MG63 (cell line): ENCODE results near the gene PALD1. TPM values are rescaled to one million over a fixed set of nuclear protein-coding genes. Genes with fewer than 3 reads are reported as not detected.
"Not testable (repeated sequence)": the region's sequence is repeated elsewhere in the genome, so short reads cannot be mapped to it uniquely, and the experiment has no call there.

Source experiments
- DNase-seq: peaks from one replicate; pipeline ENCODE4 v3.0.0-alpha.2; 2020
- H3K27me3 ChIP-seq: fragments of 250-450 bp; sonication (Bioruptor Pico); 2 replicates; pipeline ENCODE4 v1.5.1; 2020; ENCODE audit warnings: mild to moderate bottlenecking, moderate library complexity
- H3K36me3 ChIP-seq: fragments of 250-450 bp; sonication (Bioruptor Pico); 2 replicates; pipeline ENCODE4 v1.5.1; 2020; ENCODE audit warnings: mild to moderate bottlenecking, moderate library complexity
- H3K4me3 ChIP-seq: fragments of 250-450 bp; sonication (Bioruptor Pico); 2 replicates; pipeline ENCODE4 v1.5.1; 2020; ENCODE audit warnings: mild to moderate bottlenecking, moderate library complexity
- H3K9me3 ChIP-seq: fragments of 250-450 bp; sonication (Bioruptor Pico); 2 replicates; pipeline ENCODE4 v1.5.1; 2020; ENCODE audit warnings: mild to moderate bottlenecking, moderate library complexity
- total RNA-seq: library from RNA; depleted of rRNA; stranded (reverse); fragments of >200 nt; shearing (Covaris generic); gene quantifications from 2 replicates; pipeline ENCODE4 v1.2.3, GENCODE V29; 2014; ENCODE audit warnings: low replicate concordance

The PALD1 gene
- total RNA-seq, 1 experiment from 2014 or later, result 7.8 TPM

DNA sequence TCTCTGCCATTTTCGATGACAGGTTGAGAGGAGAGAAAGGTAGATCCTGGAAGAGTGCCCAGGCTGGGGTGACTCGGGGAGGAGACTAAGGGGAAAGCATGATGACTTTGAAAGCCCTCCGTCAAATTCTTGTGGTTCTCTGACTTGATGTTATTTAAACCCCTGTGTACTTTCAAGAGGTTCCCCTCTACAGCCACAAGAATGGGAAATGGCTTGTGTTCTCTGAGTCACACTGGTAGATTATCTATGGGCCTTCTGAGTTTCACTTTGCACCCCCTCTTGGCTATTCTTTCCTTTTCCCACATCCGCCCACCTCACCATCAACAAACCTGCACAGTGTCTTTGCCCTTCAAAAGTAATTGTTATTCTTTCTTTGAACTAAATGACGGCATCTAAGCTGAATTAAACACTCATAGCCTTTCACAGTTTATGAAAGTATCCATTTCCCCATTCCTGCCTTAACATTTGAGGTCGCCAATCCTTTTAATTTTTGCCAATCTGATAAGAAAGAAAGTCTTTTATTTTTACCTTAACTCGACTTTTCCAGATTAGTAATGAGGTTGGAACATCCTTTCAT, 99.9 kb downstream of the PALD1 start:
- no peak for DNase-seq
- no peaks in the 10 kb centered on the region for H3K27me3 ChIP-seq
- no peaks in the 10 kb centered on the region for H3K9me3 ChIP-seq
- no peak overlapping the region for H3K4me3 ChIP-seq
- no peaks in the 10 kb centered on the region for H3K36me3 ChIP-seq

DNA sequence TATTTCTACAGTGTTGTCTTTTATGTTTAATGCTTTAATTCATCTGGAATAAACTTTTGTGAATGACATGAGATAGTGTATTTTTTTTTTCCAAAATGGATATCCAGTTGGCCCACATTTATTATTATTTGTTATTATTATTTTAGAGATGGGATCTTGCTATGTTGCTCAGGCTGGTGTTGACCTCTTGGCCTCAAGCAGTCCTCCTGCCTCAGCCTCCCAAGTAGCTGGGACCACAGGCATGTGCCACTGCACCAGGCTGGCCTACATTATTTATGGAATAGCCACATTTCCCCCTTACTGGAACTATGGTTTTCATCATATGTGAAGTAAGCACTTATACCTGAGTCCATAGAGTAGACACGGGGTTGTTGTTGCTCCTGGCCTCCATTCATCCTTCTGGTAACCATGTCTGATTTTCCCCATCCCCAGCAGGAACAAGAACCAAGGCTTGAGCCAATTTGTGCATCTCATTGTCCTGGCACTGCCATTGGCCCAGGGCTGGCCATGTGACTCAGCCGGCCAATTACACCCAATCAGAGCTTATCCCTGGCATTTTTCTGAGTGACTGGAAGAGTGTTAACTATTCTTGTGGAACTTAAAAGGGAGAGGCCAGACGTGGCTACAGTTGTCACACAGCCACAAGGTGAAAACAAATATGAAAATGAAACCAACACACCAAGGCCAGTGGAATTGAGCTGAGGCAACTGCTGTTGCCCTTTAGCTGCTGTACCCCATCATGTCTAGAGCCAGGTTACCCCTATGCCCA, 100.9 kb downstream of the PALD1 start:
- no peak for DNase-seq
- H3K9me3 ChIP-seq, result no peaks in the 10 kb centered on the region
- H3K4me3 ChIP-seq, result no peak overlapping the region
- no peaks in the 10 kb centered on the region for H3K27me3 ChIP-seq
- no peaks in the 10 kb centered on the region for H3K36me3 ChIP-seq

DNA sequence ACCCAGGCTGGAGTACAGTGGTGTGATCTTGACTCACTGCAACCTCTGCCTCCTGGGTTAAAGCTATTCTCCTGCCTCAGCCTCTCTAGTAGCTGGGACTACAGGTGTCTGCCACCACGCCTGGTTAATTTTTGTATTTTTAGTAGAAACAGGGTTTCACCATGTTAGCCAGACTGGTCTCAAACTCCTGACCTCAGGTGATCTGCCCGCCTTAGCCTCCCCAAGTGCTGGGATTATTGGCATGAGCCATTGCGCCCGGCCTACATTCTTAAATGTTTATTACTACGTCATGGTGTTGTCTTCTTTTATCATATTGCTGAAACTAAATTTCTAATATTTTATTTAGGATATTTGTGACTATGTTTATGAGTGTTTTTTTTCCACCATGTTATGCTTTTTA, 102.6 kb downstream of the PALD1 start:
- H3K36me3 ChIP-seq, H3K9me3 ChIP-seq, H3K4me3 ChIP-seq, DNase-seq, H3K27me3 ChIP-seq: not testable (repeated sequence)

- Histone ChIP-seq H3K36me3 (no peaks in the 10 kb centered on the region), H3K27me3 (no peaks in the 10 kb centered on the region), H3K4me3 (no peak overlapping the region), H3K9me3 (no peaks in the 10 kb centered on the region)
- DNase-seq, result no peak
Observed at GRCh38 chr10:70582793-70583668, 104.5 kb downstream of the PALD1 start.

GRCh38 chr10:70583669-70584037, 105.1 kb downstream of the PALD1 start:
- no peaks in the 10 kb centered on the region for H3K9me3 ChIP-seq
- H3K4me3 ChIP-seq, result no peak overlapping the region
- H3K27me3 ChIP-seq, result no peaks in the 10 kb centered on the region
- H3K36me3 ChIP-seq, result no peaks in the 10 kb centered on the region
- DNase-seq, result no peak

DNA sequence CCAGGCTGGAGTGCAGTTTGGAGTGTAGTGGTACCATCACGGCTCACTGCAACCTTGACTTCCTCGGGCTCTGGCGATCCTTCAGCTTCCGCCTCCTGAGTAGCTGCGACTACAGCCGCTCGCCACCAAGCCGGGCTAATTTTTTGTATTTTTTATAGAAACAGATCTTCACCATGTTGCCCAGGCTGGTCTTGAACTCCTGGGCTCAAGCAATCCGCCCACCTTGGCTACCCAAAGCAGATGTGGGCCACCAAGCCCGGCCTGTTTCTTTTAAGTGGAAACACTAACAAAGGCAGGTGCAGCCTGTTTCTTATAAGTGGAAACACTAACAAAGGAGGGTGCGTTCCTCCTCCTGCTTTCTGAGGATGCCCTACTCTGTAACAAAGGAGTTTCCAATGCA, 105.8 kb downstream of the PALD1 start:
- no peaks in the 10 kb centered on the region for H3K9me3 ChIP-seq
- H3K27me3 ChIP-seq, result no peaks in the 10 kb centered on the region
- no peaks in the 10 kb centered on the region for H3K36me3 ChIP-seq
- no peak for DNase-seq
- H3K4me3 ChIP-seq, result no peak overlapping the region

DNA sequence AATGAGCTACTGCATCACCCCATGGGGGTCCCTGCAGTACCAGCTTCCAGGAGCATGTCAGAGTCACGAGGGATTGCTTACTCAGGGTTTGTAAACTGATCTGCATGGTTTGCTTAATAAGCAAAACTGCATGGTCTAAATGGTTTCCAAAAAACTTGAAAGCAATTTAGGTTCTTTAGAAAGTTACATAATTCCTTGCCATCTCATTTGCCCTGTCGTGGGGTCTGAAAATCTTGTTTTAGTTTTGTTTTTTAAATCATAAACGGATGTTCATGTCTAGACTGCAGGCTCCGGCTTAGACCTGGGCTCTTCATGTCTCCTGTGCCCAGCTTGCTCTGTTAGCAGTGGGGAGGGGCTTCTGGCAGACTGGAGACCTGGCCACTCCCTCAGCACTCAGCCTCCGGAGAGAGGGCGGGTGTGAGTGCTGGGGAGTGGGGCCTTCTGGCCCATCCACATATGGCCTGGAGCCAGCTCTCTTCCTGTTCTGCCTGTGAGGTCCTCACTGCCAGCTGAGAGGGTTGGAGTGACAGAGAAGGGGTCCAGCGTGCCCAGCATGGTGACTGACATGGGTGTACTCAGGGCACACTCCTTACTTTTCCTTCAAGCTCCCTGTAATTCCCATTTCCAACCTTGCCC, 106.5 kb downstream of the PALD1 start:
- Histone ChIP-seq H3K27me3 (no peaks in the 10 kb centered on the region), H3K9me3 (no peaks in the 10 kb centered on the region)
- no peak for DNase-seq

GRCh38 chr10:70585578-70586169, 107.1 kb downstream of the PALD1 start:
- H3K9me3 ChIP-seq, result no peaks in the 10 kb centered on the region
- no peak for DNase-seq

More for the DNA sequence above, 106.5 kb downstream of the PALD1 start:
- H3K4me3 ChIP-seq, result no peak overlapping the region
- no peaks in the 10 kb centered on the region for H3K36me3 ChIP-seq

DNA sequence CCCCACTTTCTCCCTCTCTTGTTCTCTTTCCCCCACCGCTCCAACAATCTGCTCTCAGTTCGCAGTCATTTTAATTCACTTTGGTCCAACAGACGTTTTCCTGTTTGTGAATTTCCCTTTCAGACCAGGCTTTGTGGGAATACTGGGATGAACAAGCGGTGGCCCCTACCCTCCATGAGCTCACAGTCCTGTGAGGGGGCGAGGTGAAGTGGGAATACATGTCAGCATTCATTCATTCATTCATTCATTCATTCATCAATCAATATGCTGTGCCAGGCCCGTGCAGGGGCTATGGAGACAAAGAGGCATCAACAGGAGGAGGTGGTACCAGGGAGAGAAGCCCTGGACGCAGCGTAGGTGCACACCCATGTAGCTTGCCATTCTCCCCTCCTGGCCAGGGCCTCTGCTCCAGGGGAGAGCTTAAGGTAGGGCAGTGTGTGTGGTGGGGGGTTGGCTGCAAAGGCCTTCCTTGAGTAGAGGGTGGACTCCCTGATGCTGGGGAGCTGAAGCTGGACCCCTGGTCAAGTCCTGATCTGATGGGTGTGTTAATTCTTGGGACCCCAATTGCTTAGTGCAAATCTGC, 107.9 kb downstream of the PALD1 start:
- DNase-seq, result no peak
- Histone ChIP-seq H3K36me3 (no peaks in the 10 kb centered on the region), H3K4me3 (no peak overlapping the region), H3K27me3 (no peaks in the 10 kb centered on the region), H3K9me3 (no peaks in the 10 kb centered on the region)

More at GRCh38 chr10:70585578-70586169, 107.1 kb downstream of the PALD1 start:
- no peak overlapping the region for H3K4me3 ChIP-seq
- no peaks in the 10 kb centered on the region for H3K36me3 ChIP-seq
- H3K27me3 ChIP-seq, result no peaks in the 10 kb centered on the region

DNA sequence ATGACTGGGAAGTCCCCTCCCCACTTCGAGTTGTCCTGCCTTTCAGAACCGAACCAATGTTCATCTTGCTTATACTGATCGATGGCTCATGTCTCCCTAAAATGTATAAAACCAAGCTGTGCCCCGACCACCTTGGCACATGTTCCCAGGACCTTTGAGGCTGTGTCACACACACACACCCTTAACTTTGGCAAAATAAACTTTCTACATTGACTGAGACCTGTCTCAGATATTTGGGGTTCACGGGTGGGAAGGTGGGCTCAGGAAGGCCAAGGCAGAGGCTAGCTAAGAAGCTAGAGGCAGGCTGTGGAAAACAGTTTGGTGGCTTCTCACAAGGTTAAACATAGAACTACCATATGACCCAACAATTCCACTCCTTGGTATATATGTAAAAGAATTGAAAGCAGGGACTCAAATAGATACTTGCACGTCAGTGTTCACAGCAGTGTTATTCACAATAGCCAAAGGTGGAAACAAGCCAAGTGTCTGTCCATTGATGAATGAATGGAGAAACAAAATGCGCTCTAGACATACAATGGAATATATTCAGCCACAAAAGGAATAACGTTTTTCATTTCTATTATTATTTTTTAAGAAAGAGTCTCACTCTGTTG, 108.6 kb downstream of the PALD1 start:
- H3K36me3 ChIP-seq, result no peaks in the 10 kb centered on the region
- no peaks in the 10 kb centered on the region for H3K9me3 ChIP-seq
- no peaks in the 10 kb centered on the region for H3K27me3 ChIP-seq
- H3K4me3 ChIP-seq, result no peak overlapping the region
- DNase-seq, result no peak

DNA sequence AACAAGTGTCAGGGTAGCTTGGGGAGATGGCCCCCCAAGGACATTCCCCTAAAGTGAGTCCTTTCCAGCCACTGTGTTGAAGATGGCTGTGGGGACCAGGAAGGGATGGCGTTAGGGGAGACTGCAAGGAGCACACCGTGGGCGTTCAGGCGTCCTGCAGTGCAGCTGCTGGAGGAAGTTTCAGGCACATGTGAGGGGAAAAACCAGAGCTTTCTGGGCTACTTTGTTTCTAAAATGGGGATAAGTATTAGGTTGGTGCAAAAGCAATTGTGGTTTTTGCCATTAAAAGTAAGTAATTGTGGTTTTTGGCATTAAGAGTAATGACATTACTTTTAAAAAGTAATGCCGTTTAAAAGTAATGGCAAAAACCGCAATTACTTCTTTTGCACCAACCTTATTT, 109.7 kb downstream of the PALD1 start:
- DNase-seq, result no peak
- no peak overlapping the region for H3K4me3 ChIP-seq
- H3K9me3 ChIP-seq, result no peaks in the 10 kb centered on the region
- H3K36me3 ChIP-seq, result no peaks in the 10 kb centered on the region
- H3K27me3 ChIP-seq, result no peaks in the 10 kb centered on the region

DNA sequence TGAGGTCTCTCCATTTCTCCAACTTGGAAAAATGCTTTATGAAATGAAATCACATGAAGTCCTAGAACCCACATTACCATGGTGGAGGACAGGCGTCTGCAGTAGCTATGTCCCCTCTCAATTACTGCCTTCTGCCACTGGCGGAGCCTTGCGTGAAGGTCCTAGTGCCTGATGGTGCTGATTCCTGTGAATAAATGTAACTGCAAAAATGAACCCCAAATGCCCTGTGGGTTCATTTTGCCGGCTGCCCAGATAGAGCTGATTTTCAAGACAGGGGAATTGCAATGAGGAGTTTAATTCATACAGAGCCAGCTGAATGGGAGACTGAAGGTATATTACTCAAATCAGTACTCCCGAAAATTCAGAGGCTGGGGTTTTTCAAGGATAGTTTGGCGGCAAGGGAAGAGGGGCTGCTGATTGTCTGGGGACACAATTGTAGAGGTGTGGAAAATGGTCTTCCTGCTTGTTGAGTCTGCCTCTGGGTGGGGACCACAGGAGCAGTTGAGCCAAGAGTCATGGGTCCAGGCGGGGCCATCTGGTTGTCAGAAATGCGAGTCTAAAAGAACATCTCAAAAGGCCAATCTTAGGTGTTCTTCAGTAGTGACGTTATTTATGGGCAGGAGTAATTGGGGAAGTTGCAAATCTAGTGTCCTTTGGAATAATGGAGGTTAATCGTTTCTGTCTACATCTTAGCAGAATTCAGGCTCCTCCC, 110.4 kb downstream of the PALD1 start:
- H3K27me3 ChIP-seq, result no peaks in the 10 kb centered on the region
- H3K9me3 ChIP-seq, result no peaks in the 10 kb centered on the region
- DNase-seq, result no peak
- H3K36me3 ChIP-seq, result no peaks in the 10 kb centered on the region
- H3K4me3 ChIP-seq, result no peak overlapping the region

DNA sequence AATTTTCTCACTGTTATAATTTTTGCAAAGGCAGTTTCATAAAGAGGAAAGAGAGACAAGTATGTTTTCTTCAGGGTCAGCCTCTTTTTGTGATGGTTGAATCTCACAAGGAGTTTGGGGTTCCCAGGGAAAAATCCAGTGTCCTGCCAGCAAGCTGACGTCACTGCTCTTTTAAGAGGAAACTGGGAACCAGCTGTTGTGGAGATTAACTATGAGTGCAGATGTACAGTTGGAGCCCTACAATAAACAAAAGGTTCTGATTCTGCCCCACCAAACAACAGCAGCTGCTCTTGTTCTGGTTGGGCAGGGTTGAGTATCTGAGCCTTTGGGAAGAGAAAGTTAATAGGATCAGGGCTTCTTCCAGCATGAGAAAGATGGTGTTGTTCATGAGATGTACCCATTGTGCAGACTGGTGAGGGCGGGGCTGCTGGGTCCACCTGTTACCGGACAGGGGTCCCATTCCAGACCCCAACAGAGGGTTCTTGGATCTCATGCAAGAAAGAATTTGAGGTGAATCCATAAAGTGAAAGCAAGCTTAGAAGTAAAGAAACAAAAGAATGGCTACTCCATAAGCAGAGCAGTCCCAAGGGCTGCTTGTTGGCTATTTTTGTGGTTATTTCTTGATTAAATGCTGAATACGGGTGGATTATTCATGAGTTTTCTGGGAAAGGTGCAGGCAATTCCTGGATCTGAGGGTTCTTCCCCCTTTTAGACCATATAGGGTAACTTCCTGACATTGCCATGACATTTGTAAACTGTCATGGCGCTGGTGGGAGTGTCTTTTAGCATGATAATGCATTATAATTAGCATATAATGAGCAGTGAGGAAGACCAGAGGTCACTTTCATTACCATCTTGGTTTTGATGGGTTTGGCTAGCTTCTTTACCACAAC, 111.4 kb downstream of the PALD1 start:
- no peak overlapping the region for H3K4me3 ChIP-seq
- H3K27me3 ChIP-seq, result no peaks in the 10 kb centered on the region
- H3K36me3 ChIP-seq, result no peaks in the 10 kb centered on the region
- DNase-seq, result peak; percentile 22
- no peaks in the 10 kb centered on the region for H3K9me3 ChIP-seq

DNA sequence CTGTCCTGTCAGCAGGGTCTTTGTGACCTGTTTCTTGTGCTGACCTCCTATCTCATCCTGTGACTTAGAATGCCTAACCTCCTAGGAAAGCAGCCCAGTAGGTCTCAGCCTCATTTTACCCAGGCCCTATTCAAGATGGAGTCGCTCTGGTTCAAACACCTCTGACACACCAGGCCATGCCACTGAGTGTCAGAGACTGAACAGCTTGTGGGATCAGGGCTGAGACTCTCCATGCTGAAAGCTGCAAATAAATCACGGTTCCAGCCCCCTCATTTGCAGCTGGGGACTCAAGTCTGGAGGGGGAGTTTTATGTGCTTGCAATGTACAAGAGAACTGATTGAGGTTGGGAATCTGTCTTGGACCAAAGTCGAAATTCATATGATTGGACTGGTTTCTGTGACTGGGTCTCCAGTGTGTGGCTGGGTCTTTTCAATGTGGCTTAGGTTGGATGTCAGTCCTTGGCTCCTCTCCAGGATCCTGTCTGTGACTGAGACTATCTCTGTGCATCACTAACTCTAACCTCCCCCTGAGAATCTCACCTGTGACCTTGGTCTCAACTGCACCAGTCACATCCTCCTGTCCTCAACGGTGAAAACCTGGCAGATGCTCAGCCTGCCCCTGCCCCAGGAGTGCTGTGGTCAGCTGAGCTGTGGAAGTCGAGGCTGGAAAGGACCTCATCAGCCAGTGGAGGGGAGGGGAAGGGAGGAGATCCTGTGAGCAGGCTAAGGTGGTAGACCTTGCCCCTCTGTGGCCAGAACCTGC, 112.3 kb downstream of the PALD1 start:
- DNase-seq, result no peak
- Histone ChIP-seq H3K36me3 (no peaks in the 10 kb centered on the region), H3K4me3 (no peak overlapping the region), H3K9me3 (no peaks in the 10 kb centered on the region), H3K27me3 (no peaks in the 10 kb centered on the region)
